Loucy (cell line): ENCODE data around the gene JSRP1.

Experiments
- H2AFZ ChIP-seq: fragments of 200-600 bp; sonication (generic); 2 replicates; pipeline ENCODE4 v1.6.0; 2016; ENCODE audit warnings: antibody characterized with exemption, mild to moderate bottlenecking, low read length, moderate library complexity
- H3F3A ChIP-seq: fragments of 200-600 bp; 2 replicates; pipeline ENCODE4 v1.6.0; 2016; ENCODE audit warnings: antibody characterized with exemption, low read depth, mild to moderate bottlenecking
- H3K27me3 ChIP-seq: fragments of 200-600 bp; sonication (generic); 2 replicates; pipeline ENCODE4 v1.6.1; 2014; ENCODE audit warnings: low read length, mild to moderate bottlenecking; ENCODE audit not compliant: insufficient read depth, poor library complexity, severe bottlenecking
- H3K36me3 ChIP-seq: fragments of 200-600 bp; sonication (generic); 2 replicates; pipeline ENCODE4 v1.6.1; 2016; ENCODE audit warnings: low read length; ENCODE audit not compliant: insufficient read depth
- H3K4me1 ChIP-seq: fragments of 200-600 bp; sonication (generic); 2 replicates; pipeline ENCODE4 v1.5.1; 2014; ENCODE audit warnings: low read length, mild to moderate bottlenecking; ENCODE audit not compliant: insufficient read depth, poor library complexity, severe bottlenecking
- H3K4me2 ChIP-seq: fragments of 200-600 bp; sonication (generic); 2 replicates; pipeline ENCODE4 v1.6.0; 2014; ENCODE audit warnings: antibody characterized with exemption, low read length, low read depth, mild to moderate bottlenecking; ENCODE audit not compliant: poor library complexity, severe bottlenecking
- H3K4me3 ChIP-seq: fragments of 200-600 bp; sonication (generic); 2 replicates; pipeline ENCODE4 v1.5.1; 2014; ENCODE audit warnings: low read length, mild to moderate bottlenecking, mixed read lengths; ENCODE audit not compliant: poor library complexity, severe bottlenecking
- H3K79me2 ChIP-seq: fragments of 200-600 bp; sonication (generic); 2 replicates; pipeline ENCODE4 v1.6.1; 2014; ENCODE audit warnings: low read length; ENCODE audit not compliant: insufficient read depth
- H3K9ac ChIP-seq: fragments of 200-600 bp; sonication (generic); 2 replicates; pipeline ENCODE4 v1.6.0; 2014; ENCODE audit warnings: mild to moderate bottlenecking, low read depth, low read length, moderate library complexity; ENCODE audit not compliant: poor library complexity, severe bottlenecking
- H3K9me2 ChIP-seq: fragments of 200-600 bp; sonication (generic); replicated peaks from 2 replicates; pipeline ENCODE4 v1.6.1; 2016; ENCODE audit warnings: low read depth, low read length, mixed read lengths
- H3K9me3 ChIP-seq: fragments of 200-600 bp; sonication (generic); 2 replicates; pipeline ENCODE4 v1.6.1; 2014; ENCODE audit warnings: mild to moderate bottlenecking, antibody characterized with exemption, low read length, low read depth; ENCODE audit not compliant: insufficient read depth
- H4K20me1 ChIP-seq: fragments of 200-600 bp; sonication (generic); 2 replicates; pipeline ENCODE4 v1.6.0; 2014; ENCODE audit warnings: antibody characterized with exemption, low read length, mild to moderate bottlenecking; ENCODE audit not compliant: insufficient read depth, poor library complexity, severe bottlenecking
- EZH2phosphoT487 ChIP-seq: fragments of 200-600 bp; IDR thresholded peaks from 2 replicates; pipeline ENCODE4 v1.6.1; 2018; ENCODE audit warnings: antibody characterized with exemption, mild to moderate bottlenecking, moderate library complexity, borderline replicate concordance
- TF ChIP-seq, protein P1 (sequence below): fragments of 200-600 bp; sonication (generic); conservative IDR thresholded peaks from 2 replicates; pipeline ENCODE4 v1.5.1; 2014; ENCODE audit warnings: mild to moderate bottlenecking, antibody characterized with exemption, low read length

The JSRP1 gene

DNA sequence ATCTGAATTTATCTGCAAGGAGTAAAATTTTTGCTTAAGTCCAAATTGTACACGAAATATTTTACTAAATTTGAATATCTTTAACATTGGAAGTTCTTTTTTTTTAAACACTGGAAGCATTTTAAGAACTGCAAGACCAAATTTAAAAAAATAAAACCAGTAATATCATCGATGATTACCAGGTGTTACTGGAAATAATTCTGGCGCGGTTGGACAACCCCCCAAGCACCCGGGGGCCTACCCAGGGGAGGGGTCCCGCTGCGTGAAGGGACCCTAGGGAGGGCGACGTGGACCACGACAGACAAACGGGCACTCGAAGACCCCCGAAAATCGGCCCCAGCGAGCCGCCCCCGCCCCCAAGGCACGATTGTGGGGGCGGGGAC, 12.6 kb upstream of the JSRP1 start:
- Histone ChIP-seq H3K9me2 (no peaks in the 10 kb centered on the region), H3F3A (peaks cover 18% of the 10 kb centered on the region), H3K4me2 (peak overlapping the region; percentile 81), H2AFZ (peak overlapping the region; percentile 90), H3K36me3 (peaks cover 15% of the 10 kb centered on the region; the same call in 1 of the 2 replicates), H3K79me2 (peaks cover 43% of the 10 kb centered on the region), H4K20me1 (peaks cover 42% of the 10 kb centered on the region), H3K9ac (peak overlapping the region; percentile 78), H3K4me1 (peaks cover 29% of the 10 kb centered on the region), H3K4me3 (peak overlapping the region; percentile 94), H3K9me3 (no peaks in the 10 kb centered on the region), H3K27me3 (peaks cover 12% of the 10 kb centered on the region)
- TF ChIP-seq, protein P1, sequence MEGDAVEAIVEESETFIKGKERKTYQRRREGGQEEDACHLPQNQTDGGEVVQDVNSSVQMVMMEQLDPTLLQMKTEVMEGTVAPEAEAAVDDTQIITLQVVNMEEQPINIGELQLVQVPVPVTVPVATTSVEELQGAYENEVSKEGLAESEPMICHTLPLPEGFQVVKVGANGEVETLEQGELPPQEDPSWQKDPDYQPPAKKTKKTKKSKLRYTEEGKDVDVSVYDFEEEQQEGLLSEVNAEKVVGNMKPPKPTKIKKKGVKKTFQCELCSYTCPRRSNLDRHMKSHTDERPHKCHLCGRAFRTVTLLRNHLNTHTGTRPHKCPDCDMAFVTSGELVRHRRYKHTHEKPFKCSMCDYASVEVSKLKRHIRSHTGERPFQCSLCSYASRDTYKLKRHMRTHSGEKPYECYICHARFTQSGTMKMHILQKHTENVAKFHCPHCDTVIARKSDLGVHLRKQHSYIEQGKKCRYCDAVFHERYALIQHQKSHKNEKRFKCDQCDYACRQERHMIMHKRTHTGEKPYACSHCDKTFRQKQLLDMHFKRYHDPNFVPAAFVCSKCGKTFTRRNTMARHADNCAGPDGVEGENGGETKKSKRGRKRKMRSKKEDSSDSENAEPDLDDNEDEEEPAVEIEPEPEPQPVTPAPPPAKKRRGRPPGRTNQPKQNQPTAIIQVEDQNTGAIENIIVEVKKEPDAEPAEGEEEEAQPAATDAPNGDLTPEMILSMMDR = no peak
- no peak for TF ChIP-seq EZH2phosphoT487

DNA sequence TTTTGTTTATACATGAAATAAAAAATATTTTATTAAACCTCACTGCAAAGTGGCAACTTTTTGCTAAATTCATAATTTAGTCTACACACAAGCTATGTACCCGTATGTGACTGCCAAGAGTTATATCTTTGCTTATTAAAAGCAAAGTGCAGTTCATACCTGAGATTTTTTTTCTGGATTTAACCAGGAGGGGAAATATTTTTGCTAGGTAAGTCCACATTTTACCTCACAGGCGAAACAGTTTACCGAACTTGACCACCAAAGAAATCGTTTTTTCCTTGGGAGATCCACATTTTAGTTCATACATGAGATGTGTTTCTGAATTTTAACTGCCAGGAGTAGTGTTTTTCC, 12.2 kb upstream of the JSRP1 start:
- TF ChIP-seq EZH2phosphoT487 = no peak
- TF ChIP-seq, protein P1 = no peak
- peaks cover 40% of the 10 kb centered on the region for H4K20me1 ChIP-seq
- H3K4me2 ChIP-seq = peak overlapping the region; percentile 81
- peaks cover 15% of the 10 kb centered on the region; the same call in 1 of the 2 replicates for H3K36me3 ChIP-seq
- peaks cover 12% of the 10 kb centered on the region for H3K27me3 ChIP-seq
- no peaks in the 10 kb centered on the region for H3K9me3 ChIP-seq
- peak overlapping the region; percentile 94 for H3K4me3 ChIP-seq
- H2AFZ ChIP-seq = peak overlapping the region; percentile 90
- H3K9me2 ChIP-seq = no peaks in the 10 kb centered on the region
- peak overlapping the region; percentile 78 for H3K9ac ChIP-seq
- H3F3A ChIP-seq = peaks cover 17% of the 10 kb centered on the region
- H3K79me2 ChIP-seq = peaks cover 41% of the 10 kb centered on the region
- H3K4me1 ChIP-seq = peaks cover 29% of the 10 kb centered on the region

- no peak for TF ChIP-seq EZH2phosphoT487
- TF ChIP-seq, protein P1 = no peak
- no peaks in the 10 kb centered on the region for H3K9me3 ChIP-seq
- no peak overlapping the region for H3K4me3 ChIP-seq
- no peak overlapping the region for H3K9ac ChIP-seq
- no peaks in the 10 kb centered on the region for H3F3A ChIP-seq
- no peak overlapping the region for H3K4me2 ChIP-seq
- peaks cover 15% of the 10 kb centered on the region for H3K4me1 ChIP-seq
- H3K9me2 ChIP-seq = no peaks in the 10 kb centered on the region
- peaks cover 21% of the 10 kb centered on the region for H3K79me2 ChIP-seq
- H3K36me3 ChIP-seq = no peaks in the 10 kb centered on the region
- peaks cover 20% of the 10 kb centered on the region for H4K20me1 ChIP-seq
- no peak overlapping the region; the same call in 1 of the 2 replicates for H2AFZ ChIP-seq
- H3K27me3 ChIP-seq = peaks cover 12% of the 10 kb centered on the region
Measured at GRCh38 chr19:2266183-2266993, 10.2 kb upstream of the JSRP1 start.
